ENCODE measurements around the gene MCUB.
"Not testable (repeated sequence)": the region's sequence is repeated elsewhere in the genome, so short reads cannot be mapped to it uniquely, and the experiment has no call there.

Gene MCUB

GRCh38 chr4:109553130-109553529 is 6.9 kb upstream of the MCUB start:
- no peak for FAIRE-seq
- no peak for DNase-seq (ENCODE audit: insufficient read length, low spot score)
- TF ChIP-seq SPI1 (IDR thresholded peaks at IDR 0.05; ENCODE audit: low read depth, low read length) (no peak), TAF1 (IDR thresholded peaks at IDR 0.05; ENCODE audit: low read depth, low read length) (no peak), PAX5 (IDR thresholded peaks at IDR 0.05; ENCODE audit: insufficient read depth, low read length, severe bottlenecking) (no peak), POLR2AphosphoS5 (IDR thresholded peaks at IDR 0.05; ENCODE audit: low read depth, low read length) (no peak), POU2F2 (IDR thresholded peaks at IDR 0.05; ENCODE audit: low read depth, low read length) (no peak), POLR2A (IDR thresholded peaks at IDR 0.05; ENCODE audit: low read depth, low read length) (no peak)

- FAIRE-seq (no peak), DNase-seq (ENCODE audit: insufficient read length, low spot score) (no peak)
- TF ChIP-seq PAX5 (IDR thresholded peaks at IDR 0.05; ENCODE audit: insufficient read depth, low read length, severe bottlenecking) = no peak
- no peak for TF ChIP-seq SPI1 (IDR thresholded peaks at IDR 0.05; ENCODE audit: low read depth, low read length)
- TF ChIP-seq POLR2A (IDR thresholded peaks at IDR 0.05; ENCODE audit: low read depth, low read length) = no peak
- TF ChIP-seq POU2F2 (IDR thresholded peaks at IDR 0.05; ENCODE audit: low read depth, low read length) = no peak
- TF ChIP-seq TAF1 (IDR thresholded peaks at IDR 0.05; ENCODE audit: low read depth, low read length) = no peak
- TF ChIP-seq POLR2AphosphoS5 (IDR thresholded peaks at IDR 0.05; ENCODE audit: low read depth, low read length) = no peak
Measured at GRCh38 chr4:109554971-109555370, 5.1 kb upstream of the MCUB start.

- no peak for FAIRE-seq
- no peak for DNase-seq (ENCODE audit: insufficient read length, low spot score)
- no peak for TF ChIP-seq POLR2AphosphoS5 (IDR thresholded peaks at IDR 0.05; ENCODE audit: low read depth, low read length)
- no peak for TF ChIP-seq SPI1 (IDR thresholded peaks at IDR 0.05; ENCODE audit: low read depth, low read length)
- no peak for TF ChIP-seq PAX5 (IDR thresholded peaks at IDR 0.05; ENCODE audit: insufficient read depth, low read length, severe bottlenecking)
- no peak for TF ChIP-seq POU2F2 (IDR thresholded peaks at IDR 0.05; ENCODE audit: low read depth, low read length)
- TF ChIP-seq POLR2A (IDR thresholded peaks at IDR 0.05; ENCODE audit: low read depth, low read length) = no peak
- TF ChIP-seq TAF1 (IDR thresholded peaks at IDR 0.05; ENCODE audit: low read depth, low read length) = no peak
Measured at GRCh38 chr4:109557433-109557832, 2.6 kb upstream of the MCUB start.

DNA sequence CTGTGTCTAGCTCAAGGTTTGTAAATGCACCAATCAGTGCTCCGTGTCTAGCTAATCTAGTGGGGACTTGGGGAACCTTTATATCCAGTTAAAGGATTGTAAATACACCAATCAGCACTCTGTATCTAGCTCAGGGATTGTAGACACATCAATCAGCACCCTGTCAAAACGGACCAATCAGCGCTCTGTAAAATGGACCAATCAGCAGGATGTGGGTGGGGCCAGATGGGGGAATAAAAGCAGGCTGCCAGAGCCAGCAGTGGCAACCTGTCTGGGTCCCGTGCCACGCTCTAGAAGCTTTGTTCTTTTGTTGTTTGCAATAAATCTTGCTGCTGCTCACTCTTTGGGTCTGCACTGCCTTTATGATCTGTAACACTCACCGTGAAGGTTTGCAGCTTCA is 2.0 kb upstream of the MCUB start:
- DNase-seq (ENCODE audit: insufficient read length, low spot score); FAIRE-seq: not testable (repeated sequence)

DNA sequence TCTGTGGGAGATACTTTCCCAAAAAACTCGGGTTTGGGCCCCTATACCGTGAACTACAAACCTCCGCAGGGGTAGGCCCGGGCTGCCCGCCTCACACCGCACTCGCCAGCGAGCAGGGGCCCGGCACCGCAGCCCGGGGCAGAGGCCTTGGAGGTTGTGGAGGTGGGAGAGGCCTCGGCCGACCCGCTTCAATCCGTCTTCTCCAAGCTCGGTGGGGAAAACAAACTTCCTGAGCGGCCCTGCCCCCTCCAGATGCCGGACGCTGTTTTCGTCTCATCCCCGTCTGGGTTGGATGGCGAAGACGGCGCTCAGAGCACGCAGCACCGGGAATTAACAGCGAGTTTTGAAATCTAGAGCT is 442 bp upstream of the MCUB start:
- FAIRE-seq (peak; percentile 40), DNase-seq (ENCODE audit: insufficient read length, low spot score) (peak; percentile 36)
- no peak for TF ChIP-seq PAX5 (IDR thresholded peaks at IDR 0.05; ENCODE audit: insufficient read depth, low read length, severe bottlenecking)
- no peak for TF ChIP-seq POU2F2 (IDR thresholded peaks at IDR 0.05; ENCODE audit: low read depth, low read length)
- TF ChIP-seq TAF1 (IDR thresholded peaks at IDR 0.05; ENCODE audit: low read depth, low read length) = no peak; the same call in 1 of the 2 replicates
- no peak for TF ChIP-seq SPI1 (IDR thresholded peaks at IDR 0.05; ENCODE audit: low read depth, low read length)
- no peak for TF ChIP-seq POLR2AphosphoS5 (IDR thresholded peaks at IDR 0.05; ENCODE audit: low read depth, low read length)
- no peak for TF ChIP-seq POLR2A (IDR thresholded peaks at IDR 0.05; ENCODE audit: low read depth, low read length)

DNA sequence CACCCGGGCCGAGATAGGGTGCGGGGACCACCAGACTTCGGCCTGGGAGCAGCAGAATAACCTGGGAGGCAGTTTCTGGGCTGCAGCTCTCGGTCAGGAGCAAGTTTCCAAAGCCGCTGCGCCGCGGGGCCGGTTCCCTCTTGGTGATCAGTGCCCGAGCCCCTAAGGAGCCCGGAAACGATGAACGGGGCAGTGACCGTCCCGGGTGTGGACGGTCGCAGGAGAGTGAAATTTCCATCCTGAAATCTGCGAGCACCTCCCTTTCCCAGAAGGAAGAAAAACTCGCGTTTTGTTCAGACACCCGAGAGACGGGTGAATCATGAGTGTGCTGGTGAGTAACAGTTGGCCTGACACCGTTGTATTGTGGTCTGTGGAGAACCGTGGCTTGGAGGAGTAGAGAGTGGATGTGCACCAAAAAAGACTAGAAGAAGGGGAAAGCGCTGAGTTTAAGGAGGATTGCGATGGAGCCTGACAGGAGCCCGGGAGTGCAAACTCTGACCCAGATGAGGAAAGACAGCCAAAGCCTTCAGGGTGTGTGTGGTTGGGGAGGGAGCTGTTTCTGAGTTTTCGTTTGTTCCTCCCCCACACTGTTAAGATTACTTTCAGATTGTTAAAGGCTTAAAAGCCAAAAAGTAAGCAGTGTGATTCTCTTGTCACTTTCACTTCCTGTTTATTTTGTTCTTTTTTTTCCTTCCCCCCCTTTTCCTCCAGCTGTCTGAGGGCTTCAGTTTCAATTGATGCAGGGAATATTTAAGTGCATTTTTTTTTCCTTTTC is 828 bp downstream of the MCUB start:
- DNase-seq (ENCODE audit: insufficient read length, low spot score) (peak; percentile 65), FAIRE-seq (peak; percentile 68)
- TF ChIP-seq POLR2AphosphoS5 (IDR thresholded peaks at IDR 0.05; ENCODE audit: low read depth, low read length) (peak; percentile 60; the same call in 1 of the 2 replicates), POLR2A (IDR thresholded peaks at IDR 0.05; ENCODE audit: low read depth, low read length) (peak; percentile 53; the same call in 1 of the 2 replicates), SPI1 (IDR thresholded peaks at IDR 0.05; ENCODE audit: low read depth, low read length) (peak; percentile 99), PAX5 (IDR thresholded peaks at IDR 0.05; ENCODE audit: insufficient read depth, low read length, severe bottlenecking) (no peak), TAF1 (IDR thresholded peaks at IDR 0.05; ENCODE audit: low read depth, low read length) (peak; percentile 72; the same call in 1 of the 2 replicates), POU2F2 (IDR thresholded peaks at IDR 0.05; ENCODE audit: low read depth, low read length) (no peak)

- TF ChIP-seq PAX5 (IDR thresholded peaks at IDR 0.05; ENCODE audit: insufficient read depth, low read length, severe bottlenecking) (no peak), POLR2AphosphoS5 (IDR thresholded peaks at IDR 0.05; ENCODE audit: low read depth, low read length) (no peak), TAF1 (IDR thresholded peaks at IDR 0.05; ENCODE audit: low read depth, low read length) (no peak), SPI1 (IDR thresholded peaks at IDR 0.05; ENCODE audit: low read depth, low read length) (no peak), POLR2A (IDR thresholded peaks at IDR 0.05; ENCODE audit: low read depth, low read length) (no peak), POU2F2 (IDR thresholded peaks at IDR 0.05; ENCODE audit: low read depth, low read length) (no peak)
- FAIRE-seq (no peak), DNase-seq (ENCODE audit: insufficient read length, low spot score) (no peak)
Measured at GRCh38 chr4:109562457-109563239, 2.6 kb downstream of the MCUB start.

DNA sequence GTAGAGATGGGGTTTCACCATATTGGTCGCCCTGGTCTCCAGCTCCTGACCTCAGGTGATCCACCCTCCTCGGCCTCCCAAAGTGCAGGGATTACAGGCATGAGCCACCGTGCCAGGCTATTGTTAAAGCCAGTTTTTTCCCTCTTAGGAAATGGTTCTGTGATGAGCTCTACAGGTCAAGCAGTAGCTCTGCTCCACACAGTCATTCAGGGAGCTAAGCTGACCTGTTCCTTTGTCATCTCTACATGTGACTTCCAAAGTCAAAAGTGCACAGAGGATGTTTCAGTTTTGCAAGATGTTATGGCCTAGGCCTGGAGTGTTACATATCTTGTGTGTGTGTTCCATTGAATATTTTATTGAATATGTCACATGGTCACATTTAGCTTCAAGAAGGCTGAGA is 11.4 kb downstream of the MCUB start:
- no peak for DNase-seq (ENCODE audit: insufficient read length, low spot score)
- TF ChIP-seq POLR2AphosphoS5 (IDR thresholded peaks at IDR 0.05; ENCODE audit: low read depth, low read length) (no peak), SPI1 (IDR thresholded peaks at IDR 0.05; ENCODE audit: low read depth, low read length) (no peak), POLR2A (IDR thresholded peaks at IDR 0.05; ENCODE audit: low read depth, low read length) (no peak), PAX5 (IDR thresholded peaks at IDR 0.05; ENCODE audit: insufficient read depth, low read length, severe bottlenecking) (no peak), TAF1 (IDR thresholded peaks at IDR 0.05; ENCODE audit: low read depth, low read length) (no peak), POU2F2 (IDR thresholded peaks at IDR 0.05; ENCODE audit: low read depth, low read length) (no peak)
- FAIRE-seq = no peak

GRCh38 chr4:109572154-109572553 is 12.1 kb downstream of the MCUB start:
- DNase-seq (ENCODE audit: insufficient read length, low spot score) (no peak), FAIRE-seq (no peak)
- TF ChIP-seq PAX5 (IDR thresholded peaks at IDR 0.05; ENCODE audit: insufficient read depth, low read length, severe bottlenecking) (no peak), POLR2A (IDR thresholded peaks at IDR 0.05; ENCODE audit: low read depth, low read length) (no peak), POU2F2 (IDR thresholded peaks at IDR 0.05; ENCODE audit: low read depth, low read length) (no peak), POLR2AphosphoS5 (IDR thresholded peaks at IDR 0.05; ENCODE audit: low read depth, low read length) (no peak), TAF1 (IDR thresholded peaks at IDR 0.05; ENCODE audit: low read depth, low read length) (no peak), SPI1 (IDR thresholded peaks at IDR 0.05; ENCODE audit: low read depth, low read length) (no peak)
